HG02852 (cell line): ENCODE measurements around the gene TMED3.

Experiments
- ATAC-seq: cut with Tn5 transposase; IDR thresholded peaks from one replicate; pipeline ENCODE4 v1.9.1; 2021; ENCODE audit warnings: mild to moderate bottlenecking, moderate library complexity; ENCODE audit not compliant: unreplicated experiment

The TMED3 gene

DNA sequence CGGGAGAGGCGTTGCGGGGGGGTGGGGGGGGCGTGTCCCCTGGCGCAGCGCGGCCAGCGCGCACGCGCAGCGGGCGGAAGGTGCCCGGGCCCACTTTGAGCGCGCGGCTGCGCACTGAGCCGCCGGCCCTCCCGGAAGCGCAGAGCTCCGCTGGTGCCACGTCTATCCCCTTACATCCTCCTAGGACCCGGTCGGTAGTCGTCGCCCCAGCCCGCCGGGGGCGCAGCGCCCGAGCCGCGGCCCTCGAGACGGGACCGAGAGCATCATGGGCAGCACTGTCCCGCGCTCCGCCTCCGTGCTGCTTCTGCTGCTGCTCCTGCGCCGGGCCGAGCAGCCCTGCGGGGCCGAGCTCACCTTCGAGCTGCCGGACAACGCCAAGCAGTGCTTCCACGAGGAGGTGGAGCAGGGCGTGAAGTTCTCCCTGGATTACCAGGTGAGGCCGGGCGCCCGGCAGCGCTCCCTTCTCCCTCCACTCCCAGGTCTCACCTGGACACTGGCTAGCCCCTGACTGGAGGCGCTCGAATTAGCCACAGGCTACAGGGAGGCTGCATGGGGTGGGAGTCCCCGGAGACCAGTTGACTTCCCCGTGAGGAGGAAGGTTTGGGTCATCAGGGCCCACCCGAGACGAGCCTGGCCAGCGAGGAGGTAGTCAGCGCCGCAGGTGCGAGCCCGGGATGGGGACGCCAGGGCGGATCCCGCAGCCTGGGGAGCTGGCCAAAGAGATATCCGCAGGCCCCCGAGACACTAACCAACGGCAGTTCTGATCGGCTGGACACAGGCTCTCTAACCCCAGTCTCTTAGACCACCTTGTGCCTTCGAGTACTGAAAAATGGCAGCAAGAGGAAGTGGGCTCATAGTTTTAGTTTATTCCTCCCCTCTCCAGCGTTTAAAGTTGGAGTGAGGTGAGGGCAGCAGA is at the start of gene TMED3:
Gene TMED3, plus strand, starts transcription at position 128 of the 916 bp plus-strand sequence. Its CDS starts 138 bp downstream, at position 266.
- ATAC-seq, result peak; percentile 96

DNA sequence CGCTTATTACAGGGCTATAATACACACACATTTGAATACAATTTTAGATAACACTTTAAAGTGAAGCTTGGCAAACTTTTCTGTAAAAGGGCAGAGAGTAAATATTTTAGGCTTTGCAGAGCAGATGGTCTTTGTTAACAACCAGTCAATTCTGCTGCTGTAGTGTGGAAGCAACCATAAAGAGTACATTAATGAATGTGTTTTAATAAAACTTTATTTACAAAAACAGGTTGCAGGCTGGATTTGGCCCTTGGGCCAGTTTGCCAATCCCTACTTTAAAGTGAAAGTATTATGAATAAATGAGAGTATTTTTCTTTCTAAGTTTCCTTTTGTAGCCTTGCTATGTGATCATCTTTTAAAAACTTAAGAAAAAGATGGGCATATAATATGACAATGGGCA is 49.1 kb upstream of the TMED3 start:
- no peak for ATAC-seq

DNA sequence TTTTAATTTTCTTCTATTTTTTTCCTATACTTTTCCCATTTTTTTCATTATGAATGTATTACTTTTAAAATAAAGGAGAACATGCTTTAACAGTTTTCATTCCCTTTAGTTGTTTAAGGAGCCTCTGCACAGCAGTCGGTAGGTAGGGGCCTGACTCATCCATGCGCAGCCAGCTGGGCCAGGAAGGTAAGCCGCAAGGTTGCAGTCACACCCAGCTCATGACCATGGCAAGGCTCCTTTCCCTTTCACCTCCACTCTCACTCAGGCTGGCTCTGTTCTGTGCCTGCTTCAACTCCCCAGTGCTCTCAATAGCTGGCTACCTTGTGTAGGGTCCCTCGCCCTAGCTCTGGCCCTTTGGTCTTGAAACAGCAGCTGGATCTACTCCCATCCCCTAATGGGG is 45.7 kb upstream of the TMED3 start:
- ATAC-seq, result no peak

DNA sequence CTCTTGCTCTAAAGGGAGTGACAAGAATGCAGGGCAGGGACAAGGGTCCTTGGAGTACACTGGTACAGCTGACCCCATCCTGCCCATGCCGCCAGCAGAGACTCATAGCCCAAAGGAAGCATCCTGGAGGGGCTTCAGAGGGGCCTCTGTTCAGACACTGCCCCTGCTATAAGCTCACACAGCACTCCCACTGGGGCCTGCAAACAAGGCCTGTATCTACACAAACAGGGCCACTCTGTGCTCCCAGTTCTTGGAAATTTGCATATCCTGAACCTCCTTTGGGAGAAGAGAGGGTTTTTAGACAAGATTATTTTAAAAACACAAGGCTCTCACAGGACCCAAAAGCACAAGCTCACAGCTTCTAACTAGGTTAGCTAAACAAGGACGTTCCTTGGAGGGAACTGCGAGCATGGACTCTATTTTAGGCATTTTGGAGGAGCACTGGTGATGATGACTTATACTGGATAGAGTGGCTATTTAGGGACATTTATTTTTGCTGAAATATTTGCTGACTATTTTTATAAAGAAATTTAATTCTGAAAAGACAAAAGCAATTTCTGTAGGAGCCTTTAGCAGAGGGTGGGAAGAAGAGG is 44.8 kb upstream of the TMED3 start:
- no peak for ATAC-seq

DNA sequence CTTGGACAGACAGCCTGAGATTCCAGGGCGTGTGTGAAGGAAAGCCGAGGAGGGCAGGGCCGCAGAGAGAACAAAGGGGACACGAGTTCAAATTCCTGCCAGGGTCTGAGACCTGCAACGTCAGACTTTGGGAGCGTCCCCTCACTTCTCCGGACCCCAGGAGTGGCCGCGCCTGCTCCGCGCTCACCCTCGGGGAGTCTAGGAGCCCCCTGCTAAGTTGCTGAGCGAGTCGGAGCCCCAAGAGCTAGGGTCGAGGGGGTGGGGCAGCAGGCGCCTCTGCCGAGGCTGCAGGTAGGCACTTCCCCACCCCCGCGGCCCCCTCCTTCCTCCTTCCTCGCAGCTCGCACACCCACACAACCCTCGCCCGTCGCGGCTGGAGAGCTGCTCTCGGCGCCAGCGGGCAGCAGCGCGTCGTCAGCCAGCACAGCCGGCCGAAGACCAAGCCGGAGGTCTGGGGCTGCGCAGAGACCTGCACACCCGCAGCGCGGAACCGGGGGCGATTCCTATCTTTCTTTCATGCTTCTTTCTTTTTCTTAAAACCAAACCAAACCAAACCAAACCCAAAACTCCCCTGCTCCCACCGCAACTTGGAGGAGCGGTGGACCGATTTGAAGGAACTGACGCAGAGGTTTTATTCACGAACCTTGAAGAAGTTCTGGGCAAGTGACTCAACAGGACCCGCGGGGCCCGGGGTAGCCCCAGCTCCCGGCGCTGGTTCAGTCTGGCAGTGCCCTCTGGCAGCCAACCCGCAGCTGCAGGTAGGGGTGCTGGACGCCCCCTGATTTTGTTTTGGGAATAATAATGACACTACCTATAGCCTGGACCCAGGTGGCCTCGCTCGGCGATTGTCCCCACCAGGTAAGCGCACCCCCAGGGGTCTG is 28.3 kb upstream of the TMED3 start, which contains the start of gene ANKRD34C:
Gene ANKRD34C, plus strand, starts transcription at position 352 of the 881 bp plus-strand sequence. CDS start 10,563 bp downstream, outside the sequence.
- ATAC-seq, result no peak

DNA sequence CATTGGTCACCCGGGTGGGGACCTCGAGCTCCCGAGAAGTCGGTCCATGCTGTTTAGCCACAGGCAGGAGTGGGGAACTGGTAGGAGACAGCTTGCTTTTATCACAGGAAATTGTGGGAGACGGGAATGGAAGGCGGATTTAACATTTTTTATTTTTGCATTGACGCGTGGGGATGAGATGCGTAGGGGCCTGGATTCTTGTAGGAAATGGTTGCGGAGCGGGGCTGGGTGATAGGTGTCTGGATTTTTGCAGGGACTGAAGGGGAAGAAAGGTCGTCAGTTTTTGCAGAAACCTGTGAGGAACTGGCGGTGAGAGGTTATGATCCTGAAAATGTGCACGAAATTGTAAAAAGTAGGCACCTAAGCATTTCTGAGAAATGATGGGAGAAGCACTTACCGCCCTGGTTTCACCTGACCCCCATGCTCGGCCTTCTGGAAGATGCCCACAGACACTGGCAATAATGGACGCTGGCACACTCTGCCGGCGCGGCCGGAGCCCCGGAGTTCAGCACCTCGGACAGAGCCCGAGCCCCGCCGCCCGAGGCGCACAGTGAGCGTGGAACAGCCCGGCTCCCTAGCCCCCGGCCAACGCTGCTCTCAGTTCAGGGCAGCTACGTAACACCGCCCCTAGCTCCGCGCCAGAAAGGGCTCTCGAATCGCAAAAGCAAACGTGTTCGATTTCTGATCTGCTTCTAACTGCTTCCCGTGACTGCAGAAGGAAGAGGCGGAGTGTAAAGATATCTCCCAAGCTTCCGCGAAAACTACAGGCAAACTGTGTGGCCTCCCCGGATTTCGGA is 27.5 kb upstream of the TMED3 start:
- ATAC-seq, result no peak

DNA sequence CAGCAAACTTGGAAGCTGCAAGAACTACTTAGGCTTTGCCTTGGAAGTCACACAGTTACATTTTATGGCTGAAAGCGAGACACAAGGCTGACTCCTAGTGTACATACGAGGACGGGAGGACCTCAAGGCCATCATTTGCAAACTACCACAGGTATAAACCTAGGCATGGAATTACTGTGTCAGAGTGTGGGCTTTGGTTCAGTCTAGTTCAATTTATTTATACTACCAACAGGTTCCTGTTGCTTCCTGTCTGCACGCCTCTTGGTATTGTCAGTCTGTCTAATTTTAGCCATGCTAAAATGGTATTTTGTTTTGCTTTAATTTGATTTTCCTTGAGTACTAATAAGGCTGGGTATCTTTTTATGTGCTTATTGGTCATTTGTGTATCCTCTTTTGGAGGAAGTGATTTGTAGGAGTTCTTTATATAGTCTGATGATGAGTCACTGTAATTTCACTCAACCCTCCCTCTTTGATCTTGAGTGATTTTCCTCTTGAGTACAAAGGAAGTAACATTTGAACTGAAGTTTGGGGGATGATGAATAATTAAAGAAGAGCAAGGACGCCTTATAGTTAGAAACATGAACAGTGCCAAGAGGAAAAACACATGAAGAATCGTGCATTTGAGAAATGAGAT is 20.2 kb upstream of the TMED3 start:
- no peak for ATAC-seq

DNA sequence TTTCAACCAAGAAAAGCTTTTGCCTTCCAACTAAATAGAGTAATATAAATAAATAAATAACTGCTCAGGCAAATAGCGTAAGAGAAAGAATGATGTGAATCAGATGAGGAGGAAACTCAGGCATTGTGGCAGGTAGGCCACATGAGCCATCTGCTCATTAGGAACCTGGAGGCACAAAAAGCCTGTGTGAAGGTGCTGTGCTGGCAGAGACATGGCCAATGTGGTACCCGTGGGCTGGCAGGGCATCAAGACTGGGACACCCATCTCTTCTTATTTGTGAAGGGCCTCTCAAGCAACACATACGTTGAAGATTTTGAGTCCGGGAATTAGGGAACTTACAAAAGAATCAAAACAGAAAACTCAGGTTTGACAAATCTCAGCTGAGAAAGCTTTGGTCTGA is 18.9 kb upstream of the TMED3 start:
- ATAC-seq, result no peak

DNA sequence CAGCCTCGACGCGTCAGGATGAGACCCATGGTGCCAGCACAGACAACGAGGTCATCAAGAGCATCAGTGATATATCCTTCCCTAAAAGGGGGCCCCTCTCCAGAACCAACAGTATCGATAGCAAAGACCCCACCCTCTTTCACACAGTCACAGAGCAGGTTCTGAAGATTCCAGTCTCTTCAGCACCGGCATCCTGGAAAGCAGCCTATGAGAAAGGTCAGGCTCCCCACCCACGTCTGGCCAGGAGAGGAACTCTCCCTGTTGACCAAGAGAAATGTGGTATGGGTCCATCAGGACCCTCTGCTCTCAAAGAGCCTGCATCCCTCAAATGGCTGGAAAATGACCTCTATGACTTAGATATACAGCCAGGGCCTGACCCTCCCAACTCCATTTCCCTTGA is 16.8 kb upstream of the TMED3 start:
- no peak for ATAC-seq

DNA sequence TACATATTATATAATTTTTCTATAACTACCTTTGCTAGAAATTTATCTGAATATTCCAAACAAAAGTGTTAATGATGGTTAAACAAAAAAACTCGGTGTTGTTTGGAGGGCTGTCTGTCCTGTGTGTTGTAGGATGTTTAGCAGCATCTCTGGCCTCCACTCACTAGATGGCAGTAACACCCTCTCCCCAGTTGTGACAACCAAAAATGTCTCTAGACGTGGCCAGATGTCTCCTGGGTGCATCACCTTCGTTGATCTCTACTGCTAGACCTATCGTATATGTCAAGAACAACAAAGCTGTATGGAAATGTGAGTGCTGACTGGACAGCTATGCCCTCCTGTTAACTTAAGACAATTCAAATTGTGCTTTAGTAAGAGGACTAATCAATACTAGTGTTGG is 14.3 kb upstream of the TMED3 start:
- no peak for ATAC-seq

DNA sequence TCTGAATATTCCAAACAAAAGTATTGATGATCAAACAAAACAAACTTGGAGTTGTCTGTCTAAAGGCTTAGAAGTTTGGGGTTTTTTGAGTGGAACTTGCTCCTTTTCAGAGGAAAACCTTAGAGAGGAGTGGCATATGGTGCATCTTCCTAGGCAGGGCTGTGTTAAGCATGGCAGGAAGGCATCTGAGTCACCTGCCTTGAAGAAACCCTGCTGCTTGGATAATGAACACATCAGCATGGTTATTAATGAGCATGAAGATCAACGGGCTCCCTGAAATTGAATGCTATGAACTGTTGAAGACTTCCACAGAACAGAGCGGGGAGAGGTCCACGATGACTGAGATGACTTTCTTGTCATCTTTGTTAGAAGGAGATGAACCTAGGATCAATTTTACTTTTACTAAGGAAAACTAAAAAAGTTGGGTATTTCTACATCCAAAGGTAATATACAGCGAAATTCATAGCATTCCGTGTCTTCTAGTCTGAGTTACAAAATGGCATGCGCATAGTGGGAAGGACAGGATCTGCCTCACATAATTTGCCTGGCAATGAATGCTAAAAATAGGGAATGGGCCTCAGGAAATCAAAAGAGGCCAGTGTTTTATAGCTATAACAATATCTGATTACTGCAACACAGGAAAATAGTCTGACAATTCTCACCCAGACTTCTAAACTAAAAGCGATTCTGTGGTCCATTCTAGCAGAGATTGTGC is 11.6 kb upstream of the TMED3 start:
- no peak for ATAC-seq

DNA sequence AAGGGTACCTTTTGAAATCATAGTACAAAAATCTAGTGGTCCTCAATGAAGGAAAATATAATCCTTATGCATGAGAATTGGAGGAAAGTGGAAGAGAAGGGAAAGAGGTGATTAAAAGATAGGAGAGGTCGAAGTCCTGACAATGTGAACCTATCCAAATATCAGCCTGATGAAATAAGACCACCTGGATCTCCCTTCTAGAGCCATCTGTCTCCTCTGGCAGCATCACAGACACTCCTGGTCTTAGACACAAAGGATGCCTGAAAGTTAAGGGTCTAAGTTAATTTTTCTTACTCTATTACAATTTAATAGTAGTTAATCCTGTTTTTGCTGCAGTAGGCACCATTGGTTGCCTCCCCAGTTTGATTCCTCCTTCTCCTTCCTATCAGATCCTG is 11.1 kb upstream of the TMED3 start:
- ATAC-seq, result no peak

DNA sequence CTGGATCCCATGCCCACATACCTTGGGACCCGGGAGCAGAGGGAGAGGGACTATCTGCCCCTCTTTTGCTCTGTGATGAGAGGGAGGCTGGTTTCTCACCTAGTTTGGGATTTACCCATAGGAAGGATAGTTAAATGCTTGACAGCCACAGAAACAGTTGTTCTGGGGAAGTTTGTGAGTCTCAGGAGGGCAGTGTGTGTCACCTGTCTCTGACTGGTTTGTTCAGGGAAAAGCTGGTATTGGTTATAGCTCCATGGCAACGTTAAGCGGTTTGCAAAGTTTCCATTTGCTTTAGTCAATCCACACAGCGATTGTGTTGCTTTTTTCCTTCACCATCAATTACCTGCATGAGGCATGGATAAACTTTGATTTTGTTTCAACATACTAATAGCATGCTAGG is 3.7 kb upstream of the TMED3 start:
- no peak for ATAC-seq

DNA sequence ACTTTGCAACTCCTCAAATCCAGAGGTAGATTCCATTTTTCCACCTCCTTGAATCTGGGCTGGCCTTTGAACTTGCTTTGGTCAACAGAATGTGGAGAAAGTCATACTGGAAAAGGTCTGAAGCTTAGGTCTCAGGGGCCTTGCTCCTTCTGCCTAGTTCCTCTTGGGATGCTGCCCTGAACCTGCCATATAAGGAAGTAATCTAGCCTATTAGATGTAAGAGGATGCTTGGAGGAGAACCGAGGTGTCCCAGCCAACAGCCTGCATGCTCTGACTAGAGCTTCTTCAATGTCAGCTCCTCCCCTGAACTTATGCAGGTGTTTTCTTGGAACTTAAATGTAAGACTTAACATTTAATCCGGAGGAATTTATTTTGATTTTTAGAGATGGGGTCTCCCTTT is 2.0 kb upstream of the TMED3 start:
- no peak for ATAC-seq

DNA sequence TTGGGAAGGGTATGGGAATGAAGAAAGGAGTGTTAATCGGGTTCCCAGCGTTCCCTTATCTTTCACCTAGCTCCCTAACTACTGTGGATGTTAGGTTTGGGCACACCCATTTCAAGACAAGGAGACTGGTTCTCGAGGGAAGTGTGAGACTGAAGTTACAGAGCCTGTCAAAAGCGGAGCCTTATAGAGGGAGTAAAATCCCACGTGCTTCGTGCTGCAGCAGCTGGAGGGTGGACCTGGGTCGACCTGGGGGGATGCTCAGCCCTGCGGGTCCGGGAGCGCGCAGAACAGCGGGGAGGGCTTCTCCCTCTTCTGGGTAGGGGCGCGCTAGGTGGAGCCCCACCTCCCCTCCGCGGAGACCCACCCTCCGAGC is 314 bp upstream of the TMED3 start:
- ATAC-seq, result peak; percentile 38

DNA sequence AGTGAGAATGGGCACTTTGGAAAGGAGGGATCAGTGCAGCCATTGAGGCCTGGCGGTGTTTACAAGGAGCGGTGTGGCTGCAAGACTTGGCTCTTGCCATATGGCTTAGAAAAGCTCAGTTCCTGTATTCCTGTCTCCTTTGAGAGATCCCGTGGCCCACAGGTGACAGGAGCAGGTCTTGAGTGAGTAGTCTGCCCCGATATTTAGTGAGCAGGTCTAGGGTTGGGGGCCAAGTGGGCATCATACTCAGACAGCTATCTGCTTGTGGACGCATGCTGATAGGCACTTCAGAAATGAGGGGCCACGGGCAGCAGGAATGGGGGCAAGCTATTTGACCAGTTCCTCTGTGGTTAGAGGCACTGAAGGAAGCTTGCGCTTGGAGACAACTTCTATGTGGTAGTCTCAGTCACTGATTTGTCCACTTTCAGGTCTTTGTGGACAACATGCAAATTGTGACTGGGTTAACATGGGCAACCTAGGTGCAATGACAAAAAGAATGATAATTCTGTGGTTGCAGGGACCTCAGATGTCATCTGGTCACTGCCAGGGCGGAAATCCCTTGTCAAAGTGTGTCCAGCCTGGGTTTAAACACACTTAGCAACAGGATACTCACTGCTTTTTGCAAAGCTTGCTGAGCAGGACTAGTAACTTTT is 1.1 kb downstream of the TMED3 start:
- ATAC-seq, result no peak

DNA sequence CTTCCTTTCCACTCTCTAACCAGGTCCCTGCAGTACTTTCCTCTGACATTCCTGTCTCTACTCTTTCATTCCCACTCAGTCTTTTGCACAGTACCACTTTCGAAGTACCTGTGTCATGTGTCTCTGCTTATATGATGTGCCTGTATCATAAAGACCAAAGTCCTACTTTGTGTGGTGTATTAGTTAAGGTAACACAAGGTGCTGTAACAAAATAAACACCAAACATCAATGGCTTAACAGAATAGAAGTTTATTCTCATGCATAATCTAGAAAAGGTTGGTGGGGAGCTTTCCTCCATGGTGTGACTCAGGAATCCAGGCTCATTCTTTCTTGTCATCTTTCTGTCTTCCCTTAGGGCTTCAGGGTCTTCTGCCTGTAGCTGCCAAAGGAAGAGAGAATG is 3.3 kb downstream of the TMED3 start:
- ATAC-seq, result no peak

DNA sequence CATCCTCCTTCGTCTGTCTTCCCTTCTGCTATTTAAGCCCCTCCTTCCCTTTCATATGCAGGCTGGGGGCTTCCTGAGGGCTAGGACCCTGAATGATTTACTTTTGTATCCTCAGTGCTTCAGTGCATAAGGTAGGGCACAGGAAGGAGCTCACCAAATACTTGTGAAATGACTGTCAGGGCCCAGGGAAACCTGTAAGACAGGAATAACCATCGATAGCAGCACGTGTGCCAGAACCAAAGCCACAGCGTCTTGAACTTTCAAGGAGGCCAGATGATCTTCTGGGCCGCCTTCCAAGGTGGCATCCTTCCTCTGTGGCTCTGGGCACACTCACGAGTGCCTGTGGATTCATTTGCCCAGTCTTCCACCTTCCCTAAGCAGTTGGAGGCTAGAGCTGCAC is 3.9 kb downstream of the TMED3 start:
- ATAC-seq, result no peak
